Measurements from ENCODE around the gene CACNG1.

Gene CACNG1

DNA sequence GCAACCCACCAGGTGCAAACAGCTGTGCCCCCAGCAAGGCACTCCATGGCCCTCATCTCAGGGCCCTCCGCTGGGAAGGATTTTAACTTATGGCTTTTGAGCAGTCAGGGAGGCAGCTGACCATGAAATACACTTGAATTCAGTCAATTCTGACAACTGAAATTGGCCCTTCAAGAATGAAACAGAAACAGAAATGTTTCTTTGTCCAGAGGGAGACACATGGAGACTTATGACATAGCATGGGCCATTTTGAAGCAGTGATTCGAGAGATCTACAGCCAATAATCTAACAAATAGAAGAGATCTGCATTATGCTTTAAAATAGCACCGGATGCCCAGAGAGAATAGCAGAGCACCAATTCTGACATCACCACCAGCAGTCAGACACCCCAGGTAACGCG, 7.5 kb downstream of the CACNG1 start:
- TF ChIP-seq SPI1 (IDR thresholded peaks at IDR 0.05; ENCODE audit: borderline replicate concordance, low read depth) = no peak
- TF ChIP-seq, protein P1, sequence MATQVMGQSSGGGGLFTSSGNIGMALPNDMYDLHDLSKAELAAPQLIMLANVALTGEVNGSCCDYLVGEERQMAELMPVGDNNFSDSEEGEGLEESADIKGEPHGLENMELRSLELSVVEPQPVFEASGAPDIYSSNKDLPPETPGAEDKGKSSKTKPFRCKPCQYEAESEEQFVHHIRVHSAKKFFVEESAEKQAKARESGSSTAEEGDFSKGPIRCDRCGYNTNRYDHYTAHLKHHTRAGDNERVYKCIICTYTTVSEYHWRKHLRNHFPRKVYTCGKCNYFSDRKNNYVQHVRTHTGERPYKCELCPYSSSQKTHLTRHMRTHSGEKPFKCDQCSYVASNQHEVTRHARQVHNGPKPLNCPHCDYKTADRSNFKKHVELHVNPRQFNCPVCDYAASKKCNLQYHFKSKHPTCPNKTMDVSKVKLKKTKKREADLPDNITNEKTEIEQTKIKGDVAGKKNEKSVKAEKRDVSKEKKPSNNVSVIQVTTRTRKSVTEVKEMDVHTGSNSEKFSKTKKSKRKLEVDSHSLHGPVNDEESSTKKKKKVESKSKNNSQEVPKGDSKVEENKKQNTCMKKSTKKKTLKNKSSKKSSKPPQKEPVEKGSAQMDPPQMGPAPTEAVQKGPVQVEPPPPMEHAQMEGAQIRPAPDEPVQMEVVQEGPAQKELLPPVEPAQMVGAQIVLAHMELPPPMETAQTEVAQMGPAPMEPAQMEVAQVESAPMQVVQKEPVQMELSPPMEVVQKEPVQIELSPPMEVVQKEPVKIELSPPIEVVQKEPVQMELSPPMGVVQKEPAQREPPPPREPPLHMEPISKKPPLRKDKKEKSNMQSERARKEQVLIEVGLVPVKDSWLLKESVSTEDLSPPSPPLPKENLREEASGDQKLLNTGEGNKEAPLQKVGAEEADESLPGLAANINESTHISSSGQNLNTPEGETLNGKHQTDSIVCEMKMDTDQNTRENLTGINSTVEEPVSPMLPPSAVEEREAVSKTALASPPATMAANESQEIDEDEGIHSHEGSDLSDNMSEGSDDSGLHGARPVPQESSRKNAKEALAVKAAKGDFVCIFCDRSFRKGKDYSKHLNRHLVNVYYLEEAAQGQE (IDR thresholded peaks at IDR 0.05; ENCODE audit: insufficient replicate concordance, low read depth) = no peak
- TF ChIP-seq, protein P2, sequence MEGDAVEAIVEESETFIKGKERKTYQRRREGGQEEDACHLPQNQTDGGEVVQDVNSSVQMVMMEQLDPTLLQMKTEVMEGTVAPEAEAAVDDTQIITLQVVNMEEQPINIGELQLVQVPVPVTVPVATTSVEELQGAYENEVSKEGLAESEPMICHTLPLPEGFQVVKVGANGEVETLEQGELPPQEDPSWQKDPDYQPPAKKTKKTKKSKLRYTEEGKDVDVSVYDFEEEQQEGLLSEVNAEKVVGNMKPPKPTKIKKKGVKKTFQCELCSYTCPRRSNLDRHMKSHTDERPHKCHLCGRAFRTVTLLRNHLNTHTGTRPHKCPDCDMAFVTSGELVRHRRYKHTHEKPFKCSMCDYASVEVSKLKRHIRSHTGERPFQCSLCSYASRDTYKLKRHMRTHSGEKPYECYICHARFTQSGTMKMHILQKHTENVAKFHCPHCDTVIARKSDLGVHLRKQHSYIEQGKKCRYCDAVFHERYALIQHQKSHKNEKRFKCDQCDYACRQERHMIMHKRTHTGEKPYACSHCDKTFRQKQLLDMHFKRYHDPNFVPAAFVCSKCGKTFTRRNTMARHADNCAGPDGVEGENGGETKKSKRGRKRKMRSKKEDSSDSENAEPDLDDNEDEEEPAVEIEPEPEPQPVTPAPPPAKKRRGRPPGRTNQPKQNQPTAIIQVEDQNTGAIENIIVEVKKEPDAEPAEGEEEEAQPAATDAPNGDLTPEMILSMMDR (IDR thresholded peaks at IDR 0.05; ENCODE audit: insufficient read depth, low read length) = no peak
- no peak for TF ChIP-seq GABPA (IDR thresholded peaks at IDR 0.05; ENCODE audit: low read depth)
- TF ChIP-seq POLR2AphosphoS5 (IDR thresholded peaks at IDR 0.05; ENCODE audit: low read depth) = no peak
- Histone ChIP-seq H3K4me3 (replicated peaks; ENCODE audit: insufficient read depth, low read length) (no peak overlapping the region), H3K27me3 (ENCODE audit: insufficient read depth, poor library complexity, severe bottlenecking) (no peaks in the 10 kb centered on the region), H3K27ac (replicated peaks) (no peak overlapping the region)
- DNase-seq (ENCODE audit: low read depth in 1 of 2, low spot score in 1 of 2) = no peak

DNA sequence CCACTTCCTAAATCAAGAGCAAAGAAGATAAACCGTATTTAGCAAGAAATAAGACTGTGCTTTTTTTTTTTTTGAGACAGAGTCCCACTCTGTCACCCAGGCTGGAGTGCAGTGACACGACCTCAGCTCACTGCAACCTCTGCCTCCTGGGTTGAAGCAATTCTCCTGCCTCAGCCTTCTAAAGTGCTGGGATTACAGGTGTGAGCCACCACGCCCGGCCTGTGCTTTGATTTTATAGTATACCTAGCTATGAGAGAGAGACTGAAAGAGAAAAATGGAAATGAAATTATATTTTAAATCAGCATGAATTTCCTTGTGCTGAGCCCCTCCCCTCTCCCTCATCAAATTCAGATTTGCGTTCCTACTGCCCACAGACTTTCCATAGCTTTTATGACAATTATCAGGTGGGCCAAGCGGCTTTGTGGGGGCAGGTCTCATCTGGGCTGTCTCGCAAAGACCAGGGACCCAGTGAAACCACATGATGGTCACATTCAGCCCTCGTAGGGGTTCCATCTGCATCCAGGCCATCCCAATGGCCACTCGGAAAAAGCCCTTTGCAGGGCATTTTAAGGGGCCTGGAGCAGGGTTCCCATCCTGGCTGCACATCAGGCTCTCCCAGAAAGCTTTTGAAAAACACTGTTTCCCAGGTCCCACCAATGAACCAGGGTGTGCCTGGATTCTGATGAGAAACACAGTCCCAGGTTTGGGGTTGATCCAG, 8.5 kb downstream of the CACNG1 start:
- TF ChIP-seq, protein P2 (IDR thresholded peaks at IDR 0.05; ENCODE audit: insufficient read depth, low read length) = no peak
- TF ChIP-seq GABPA (IDR thresholded peaks at IDR 0.05; ENCODE audit: low read depth) = no peak
- no peak for TF ChIP-seq SPI1 (IDR thresholded peaks at IDR 0.05; ENCODE audit: borderline replicate concordance, low read depth)
- TF ChIP-seq POLR2AphosphoS5 (IDR thresholded peaks at IDR 0.05; ENCODE audit: low read depth) = no peak
- TF ChIP-seq, protein P1 (IDR thresholded peaks at IDR 0.05; ENCODE audit: insufficient replicate concordance, low read depth) = no peak
- H3K27ac ChIP-seq (replicated peaks) = no peak overlapping the region
- H3K4me3 ChIP-seq (replicated peaks; ENCODE audit: insufficient read depth, low read length) = no peak overlapping the region
- DNase-seq (ENCODE audit: low read depth in 1 of 2, low spot score in 1 of 2) = no peak
- no peaks in the 10 kb centered on the region for H3K27me3 ChIP-seq (ENCODE audit: insufficient read depth, poor library complexity, severe bottlenecking)

DNA sequence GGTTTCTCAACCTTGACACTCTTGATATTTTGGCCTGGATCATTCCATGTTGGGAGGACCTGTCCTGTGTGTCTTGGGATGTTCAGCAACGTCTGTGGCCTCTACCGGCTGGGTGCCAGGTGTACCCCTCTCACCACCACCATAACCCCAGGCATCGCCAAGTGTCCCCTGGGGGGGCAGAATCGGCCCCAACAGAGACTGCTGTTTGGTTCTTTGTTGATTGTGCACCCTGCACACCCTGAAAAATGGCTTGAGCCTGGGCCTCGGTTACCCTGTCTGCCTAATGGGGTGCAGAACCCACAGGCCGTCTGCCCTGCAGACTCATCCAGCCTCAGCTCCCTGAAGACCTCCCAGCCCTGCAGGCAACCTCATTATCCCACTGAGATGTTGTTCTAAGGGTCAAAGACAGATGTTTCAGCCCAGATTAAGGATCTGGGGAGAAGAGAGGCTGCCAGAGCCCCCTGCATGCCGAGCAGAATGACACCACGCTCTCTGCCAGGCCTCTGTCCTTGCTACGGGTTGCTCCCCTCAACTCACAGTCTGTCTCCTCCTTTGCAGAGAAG, 9.2 kb downstream of the CACNG1 start:
- no peaks in the 10 kb centered on the region for H3K27me3 ChIP-seq (ENCODE audit: insufficient read depth, poor library complexity, severe bottlenecking)
- no peak overlapping the region for H3K4me3 ChIP-seq (replicated peaks; ENCODE audit: insufficient read depth, low read length)
- TF ChIP-seq SPI1 (IDR thresholded peaks at IDR 0.05; ENCODE audit: borderline replicate concordance, low read depth) (no peak), GABPA (IDR thresholded peaks at IDR 0.05; ENCODE audit: low read depth) (no peak), POLR2AphosphoS5 (IDR thresholded peaks at IDR 0.05; ENCODE audit: low read depth) (no peak)
- TF ChIP-seq, protein P1 (IDR thresholded peaks at IDR 0.05; ENCODE audit: insufficient replicate concordance, low read depth) = no peak
- TF ChIP-seq, protein P2 (IDR thresholded peaks at IDR 0.05; ENCODE audit: insufficient read depth, low read length) = no peak
- H3K27ac ChIP-seq (replicated peaks) = no peak overlapping the region
- no peak for DNase-seq (ENCODE audit: low read depth in 1 of 2, low spot score in 1 of 2)
